Calu3 (cell line): ENCODE results near the gene SPAG7. TPM values are rescaled to one million over a fixed set of nuclear protein-coding genes. Genes with fewer than 3 reads are reported as not detected.

Experiments
- BruUV-seq: library from RNA; stranded (reverse); fragments of 400-500 nt; replicated peaks from 2 replicates; lab custom pipeline; 2021; lab: Mats Ljungman, UMichigan
- CTCF ChIA-PET: fragments of 300-600 bp; sonication (Branson Sonifier 250); formaldehyde crosslinking; loops from one replicate; lab custom pipeline; 2022; ENCODE audit warnings: antibody characterized with exemption; lab: Charles Lee
- DNase-seq: peaks from one replicate; pipeline ENCODE4 v3.0.0; 2022
- H3K27ac Mint-ChIP-seq: one replicate; pipeline ENCODE4 v1.8.0; 2022; ENCODE audit warnings: mixed read lengths; ENCODE audit not compliant: unreplicated experiment
- H3K27me3 Mint-ChIP-seq: one replicate; pipeline ENCODE4 v1.8.0; 2022; ENCODE audit warnings: mixed read lengths; ENCODE audit not compliant: unreplicated experiment
- H3K36me3 Mint-ChIP-seq: one replicate; pipeline ENCODE4 v1.8.0; 2022; ENCODE audit warnings: mild to moderate bottlenecking, moderate library complexity, mixed read lengths; ENCODE audit not compliant: insufficient read depth, unreplicated experiment
- H3K4me1 Mint-ChIP-seq: one replicate; pipeline ENCODE4 v1.8.0; 2022; ENCODE audit warnings: mild to moderate bottlenecking, low read depth, mixed read lengths; ENCODE audit not compliant: unreplicated experiment
- H3K4me3 Mint-ChIP-seq: one replicate; pipeline ENCODE4 v1.8.0; 2022; ENCODE audit warnings: mild to moderate bottlenecking, low read depth, moderate library complexity, mixed read lengths; ENCODE audit not compliant: unreplicated experiment
- H3K9me3 Mint-ChIP-seq: one replicate; pipeline ENCODE4 v1.8.0; 2022; ENCODE audit warnings: low read depth, mixed read lengths; ENCODE audit not compliant: unreplicated experiment
- CTCF ChIP-seq: fragments of 200-600 bp; IDR thresholded peaks from one replicate; pipeline ENCODE4 v1.8.0; 2022; ENCODE audit warnings: antibody characterized with exemption; ENCODE audit not compliant: unreplicated experiment
- intact Hi-C: fragments of 100-400 bp; cut with micrococcal nuclease; formaldehyde crosslinking; loops from one replicate; pipeline ENCODE4 v1.10.0; 2022; ENCODE audit not compliant: unreplicated experiment
- total RNA-seq: library from RNA; stranded (reverse); gene quantifications from 2 replicates; pipeline ENCODE4 v1.2.3, GENCODE V29; 2022

SPAG7 gene
- total RNA-seq, 1 experiment from 2014 or later: 34.3 TPM

GRCh38 chr17:4939546-4939795 is 28.1 kb downstream of the SPAG7 start:
- Mint-ChIP-seq H3K27me3 (no peaks in the 10 kb centered on the region), H3K36me3 (peaks cover 53% of the 10 kb centered on the region), H3K27ac (no peak overlapping the region), H3K4me1 (peaks cover 19% of the 10 kb centered on the region), H3K4me3 (peak overlapping the region; percentile 91), H3K9me3 (no peaks in the 10 kb centered on the region)
- CTCF ChIA-PET: interaction anchor here (1.6 kb wide), 2 partner anchors 28 to 30 kb away, joined by 7 to 10 read pairs; partner anchors contain the start of gene SPAG7
- intact Hi-C loops: no loop called here
- no TSS peak for BruUV-seq
- DNase-seq: peak; percentile 3
- no peak for TF ChIP-seq CTCF

- DNase-seq: no peak
- H3K4me1 Mint-ChIP-seq: peaks cover 24% of the 10 kb centered on the region
- H3K4me3 Mint-ChIP-seq: peak overlapping the region; percentile 91
- no peak for TF ChIP-seq CTCF
- H3K9me3 Mint-ChIP-seq: no peaks in the 10 kb centered on the region
- H3K27ac Mint-ChIP-seq: no peak overlapping the region
- peaks cover 55% of the 10 kb centered on the region for H3K36me3 Mint-ChIP-seq
- CTCF ChIA-PET: interaction anchor here (1.6 kb wide), 2 partner anchors 28 to 30 kb away, joined by 7 to 10 read pairs; partner anchors contain the start of gene SPAG7
- BruUV-seq: TSS peak; percentile 9
- intact Hi-C loops: no loop called here
- no peaks in the 10 kb centered on the region for H3K27me3 Mint-ChIP-seq
Measured at GRCh38 chr17:4938688-4939545, 28.7 kb downstream of the SPAG7 start.

- no peak for DNase-seq
- Mint-ChIP-seq H3K36me3 (peaks cover 56% of the 10 kb centered on the region), H3K27ac (no peak overlapping the region), H3K4me1 (peaks cover 27% of the 10 kb centered on the region), H3K9me3 (no peaks in the 10 kb centered on the region), H3K27me3 (no peaks in the 10 kb centered on the region), H3K4me3 (peak overlapping the region; percentile 91)
- CTCF ChIA-PET: no interaction called here
- no peak for TF ChIP-seq CTCF
- intact Hi-C loops: no loop called here
- BruUV-seq: no TSS peak
Measured at GRCh38 chr17:4938069-4938491, 29.5 kb downstream of the SPAG7 start.

- no TSS peak for BruUV-seq
- CTCF ChIA-PET: no interaction called here
- Mint-ChIP-seq H3K27ac (no peak overlapping the region), H3K4me1 (peaks cover 27% of the 10 kb centered on the region), H3K36me3 (peaks cover 51% of the 10 kb centered on the region), H3K9me3 (no peaks in the 10 kb centered on the region), H3K4me3 (no peak overlapping the region), H3K27me3 (no peaks in the 10 kb centered on the region)
- TF ChIP-seq CTCF: no peak
- intact Hi-C loops: no loop called here
- no peak for DNase-seq
Measured at GRCh38 chr17:4937553-4937952, 30.1 kb downstream of the SPAG7 start.
